Measurements from ENCODE around the gene MAST1.

MAST1 gene

GRCh38 chr19:12896460-12896859, 58.1 kb downstream of the MAST1 start:
- POLR2A ChIA-PET, result no interaction called here
- CTCF ChIA-PET, result no interaction called here
- TF ChIP-seq ARNT (IDR thresholded peaks at IDR 0.05) (no peak), SP1 (IDR thresholded peaks at IDR 0.05) (no peak), HDGF (IDR thresholded peaks at IDR 0.05; ENCODE audit: borderline replicate concordance) (no peak), PKNOX1 (IDR thresholded peaks at IDR 0.05) (no peak), FOXA1 (IDR thresholded peaks at IDR 0.05) (no peak), LEF1 (IDR thresholded peaks at IDR 0.05; ENCODE audit: borderline replicate concordance) (no peak), FOXK2 (IDR thresholded peaks at IDR 0.05) (no peak), ELF4 (IDR thresholded peaks at IDR 0.05) (no peak), SUZ12 (IDR thresholded peaks at IDR 0.05) (no peak), L3MBTL2 (conservative IDR thresholded peaks at IDR 0.05) (no peak), ZNF384 (IDR thresholded peaks at IDR 0.05) (no peak), TARDBP (IDR thresholded peaks at IDR 0.05) (no peak), CTBP1 (IDR thresholded peaks at IDR 0.05; ENCODE audit: borderline replicate concordance) (no peak), FOXM1 (IDR thresholded peaks at IDR 0.05; ENCODE audit: borderline replicate concordance) (no peak), BHLHE40 (IDR thresholded peaks at IDR 0.05; ENCODE audit: borderline replicate concordance) (no peak), NFRKB (IDR thresholded peaks at IDR 0.05) (no peak)
- DNase-seq (ENCODE audit: extremely low spot score), result no peak

GRCh38 chr19:12899891-12900518, 61.7 kb downstream of the MAST1 start:
- POLR2A ChIA-PET, result interaction anchor here (0.6 to 1.0 kb wide), 3 partner anchors 9 to 233 kb away, joined by 3 to 4 read pairs (median 3); partner anchors contain the start of genes FARSA and GCDH
- no peak for TF ChIP-seq ARNT (IDR thresholded peaks at IDR 0.05)
- TF ChIP-seq BHLHE40 (IDR thresholded peaks at IDR 0.05; ENCODE audit: borderline replicate concordance), result no peak
- no peak for TF ChIP-seq FOXK2 (IDR thresholded peaks at IDR 0.05)
- no peak for TF ChIP-seq CTBP1 (IDR thresholded peaks at IDR 0.05; ENCODE audit: borderline replicate concordance)
- TF ChIP-seq PKNOX1 (IDR thresholded peaks at IDR 0.05), result no peak
- no peak for DNase-seq (ENCODE audit: extremely low spot score)
- CTCF ChIA-PET, result no interaction called here

- CTCF ChIA-PET, result interaction anchor here (0.6 kb wide), 1 partner anchor 118 kb away, joined by 3 read pairs; no protein-coding TSS in a partner anchor
These were observed 68.9 kb downstream of the MAST1 start for GRCh38 chr19:12907166-12907565.

GRCh38 chr19:12912571-12912970, 74.3 kb downstream of the MAST1 start:
- DNase-seq (ENCODE audit: extremely low spot score), result no peak
- ChIA-PET CTCF (no interaction called here), POLR2A (interaction anchor here (0.6 to 2.1 kb wide), 9 partner anchors 14 to 43 kb away, joined by 3 to 12 read pairs (median 3); partner anchors contain the start of genes CALR, DNASE2, FARSA and GCDH)
- TF ChIP-seq ARNT (IDR thresholded peaks at IDR 0.05), result no peak
- TF ChIP-seq TARDBP (IDR thresholded peaks at IDR 0.05), result no peak
- no peak for TF ChIP-seq LEF1 (IDR thresholded peaks at IDR 0.05; ENCODE audit: borderline replicate concordance)
- no peak for TF ChIP-seq FOXA1 (IDR thresholded peaks at IDR 0.05)
- TF ChIP-seq FOXM1 (IDR thresholded peaks at IDR 0.05; ENCODE audit: borderline replicate concordance), result no peak
- TF ChIP-seq HDGF (IDR thresholded peaks at IDR 0.05; ENCODE audit: borderline replicate concordance), result no peak
- TF ChIP-seq NFRKB (IDR thresholded peaks at IDR 0.05), result no peak
- no peak for TF ChIP-seq FOXK2 (IDR thresholded peaks at IDR 0.05)
- no peak for TF ChIP-seq SUZ12 (IDR thresholded peaks at IDR 0.05)
- no peak for TF ChIP-seq ZNF384 (IDR thresholded peaks at IDR 0.05)
- no peak for TF ChIP-seq L3MBTL2 (conservative IDR thresholded peaks at IDR 0.05)
- no peak for TF ChIP-seq CTBP1 (IDR thresholded peaks at IDR 0.05; ENCODE audit: borderline replicate concordance)
- TF ChIP-seq PKNOX1 (IDR thresholded peaks at IDR 0.05), result no peak
- TF ChIP-seq BHLHE40 (IDR thresholded peaks at IDR 0.05; ENCODE audit: borderline replicate concordance), result no peak
- no peak for TF ChIP-seq SP1 (IDR thresholded peaks at IDR 0.05)

More at GRCh38 chr19:12907166-12907565, 68.9 kb downstream of the MAST1 start:
- TF ChIP-seq TARDBP (IDR thresholded peaks at IDR 0.05) (no peak), ARNT (IDR thresholded peaks at IDR 0.05) (no peak), FOXA1 (IDR thresholded peaks at IDR 0.05) (no peak), NFRKB (IDR thresholded peaks at IDR 0.05) (no peak), LEF1 (IDR thresholded peaks at IDR 0.05; ENCODE audit: borderline replicate concordance) (no peak), CTBP1 (IDR thresholded peaks at IDR 0.05; ENCODE audit: borderline replicate concordance) (no peak), PKNOX1 (IDR thresholded peaks at IDR 0.05) (no peak), ELF4 (IDR thresholded peaks at IDR 0.05) (no peak), FOXM1 (IDR thresholded peaks at IDR 0.05; ENCODE audit: borderline replicate concordance) (no peak), BHLHE40 (IDR thresholded peaks at IDR 0.05; ENCODE audit: borderline replicate concordance) (no peak), ZNF384 (IDR thresholded peaks at IDR 0.05) (no peak), SP1 (IDR thresholded peaks at IDR 0.05) (no peak), L3MBTL2 (conservative IDR thresholded peaks at IDR 0.05) (no peak), SUZ12 (IDR thresholded peaks at IDR 0.05) (no peak), FOXK2 (IDR thresholded peaks at IDR 0.05) (no peak), HDGF (IDR thresholded peaks at IDR 0.05; ENCODE audit: borderline replicate concordance) (no peak)
- DNase-seq (ENCODE audit: extremely low spot score), result no peak
- POLR2A ChIA-PET, result interaction anchor here (0.8 kb wide), 1 partner anchor 23 kb away, joined by 3 read pairs; no protein-coding TSS in a partner anchor

- ChIA-PET CTCF (interaction anchor here (0.7 to 1.0 kb wide), 2 partner anchors 52 to 54 kb away, joined by 3 to 4 read pairs; no protein-coding TSS in a partner anchor), POLR2A (interaction anchor here (0.6 to 2.1 kb wide), 10 partner anchors 15 to 190 kb away, joined by 3 to 12 read pairs (median 4); partner anchors contain the start of genes CALR, DNASE2, FARSA and GCDH)
- peak; percentile 45 for DNase-seq (ENCODE audit: extremely low spot score)
- TF ChIP-seq NFRKB (IDR thresholded peaks at IDR 0.05) (no peak), FOXM1 (IDR thresholded peaks at IDR 0.05; ENCODE audit: borderline replicate concordance) (no peak), PKNOX1 (IDR thresholded peaks at IDR 0.05) (peak; percentile 96), CTBP1 (IDR thresholded peaks at IDR 0.05; ENCODE audit: borderline replicate concordance) (no peak), FOXK2 (IDR thresholded peaks at IDR 0.05) (no peak), ARNT (IDR thresholded peaks at IDR 0.05) (no peak), FOXA1 (IDR thresholded peaks at IDR 0.05) (no peak), TARDBP (IDR thresholded peaks at IDR 0.05) (no peak), HDGF (IDR thresholded peaks at IDR 0.05; ENCODE audit: borderline replicate concordance) (no peak)
These were observed 74.8 kb downstream of the MAST1 start for GRCh38 chr19:12913011-12913561.
